ENCODE measurements around the gene B3GALT4.

The B3GALT4 gene

GRCh38 chr6:33313709-33314514 is 37.0 kb downstream of the B3GALT4 start, which contains the start of gene TAPBP:
Gene TAPBP (minus strand): TSS chr6:33314078. CDS start chr6:33314041, 37 bp downstream.
- TF ChIP-seq CTCF (IDR thresholded peaks at IDR 0.05; ENCODE audit: borderline replicate concordance, insufficient read depth, low read depth, low read length): no peak
- H3K4me3 ChIP-seq (ENCODE audit: low read depth, low read length): peak within 1 kb of the TSS; percentile 55

DNA sequence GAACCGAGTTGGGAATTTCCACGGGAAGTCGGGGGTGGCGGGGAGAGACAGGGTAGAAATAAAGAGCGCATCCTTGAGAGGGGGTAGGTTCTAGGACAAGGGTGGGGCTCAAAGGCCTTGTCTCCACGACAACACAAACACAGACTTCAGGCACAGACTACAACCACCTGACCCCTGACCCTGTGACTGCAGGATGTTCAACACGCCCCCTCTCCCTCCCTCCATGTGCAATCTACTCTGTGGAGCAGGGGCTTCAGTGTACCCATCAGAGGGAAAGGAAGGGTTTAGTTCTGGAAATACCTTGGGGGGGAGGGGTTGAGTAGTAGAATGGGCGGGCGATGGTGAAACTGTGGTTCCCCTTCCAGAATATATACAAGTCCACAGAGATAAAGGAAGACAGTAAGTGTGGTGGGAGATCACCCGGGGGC is 37.6 kb downstream of the B3GALT4 start:
- H3K4me3 ChIP-seq (ENCODE audit: low read depth, low read length): peak overlapping the region; percentile 31
- TF ChIP-seq CTCF (IDR thresholded peaks at IDR 0.05; ENCODE audit: borderline replicate concordance, insufficient read depth, low read depth, low read length): no peak

DNA sequence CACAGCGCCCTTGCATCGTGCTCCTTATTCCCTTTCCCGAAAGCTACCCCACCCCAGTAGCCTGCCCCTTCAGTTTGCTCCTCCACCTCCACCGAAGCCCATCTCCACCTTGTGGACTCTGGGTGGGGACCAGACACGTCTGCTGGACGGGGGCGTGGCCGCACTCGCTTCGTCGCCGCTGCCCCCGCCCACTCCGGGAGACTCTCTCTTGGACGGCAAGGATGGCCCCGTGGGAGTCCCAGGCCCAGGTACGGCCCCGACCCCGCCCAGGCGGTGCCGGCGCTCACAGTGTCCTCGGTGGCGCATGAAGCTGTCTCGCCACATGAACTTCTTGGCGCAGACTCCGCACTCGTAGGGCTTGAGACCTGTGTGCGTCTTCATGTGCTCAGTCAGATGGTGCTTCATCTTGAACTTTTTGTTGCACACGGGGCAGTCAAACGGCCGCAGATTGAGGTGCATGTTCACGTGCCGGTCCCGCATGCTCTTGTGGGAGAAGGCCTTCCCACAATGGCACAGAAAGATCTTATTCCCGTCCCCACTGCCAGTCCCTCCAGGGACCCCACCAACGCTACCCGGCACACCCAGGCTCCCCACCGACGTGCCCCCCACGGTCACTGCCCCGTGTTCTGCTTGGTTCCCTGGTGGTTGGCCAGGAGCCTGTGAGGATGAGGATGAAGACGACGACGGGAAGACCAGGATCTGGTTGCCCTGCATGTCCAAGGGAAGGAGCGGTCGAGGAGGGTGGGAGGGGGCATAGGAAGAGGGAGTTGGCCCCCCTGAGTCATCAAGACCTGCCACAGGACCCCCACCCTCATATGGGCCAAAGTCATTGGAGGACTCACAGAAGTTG is 38.2 kb downstream of the B3GALT4 start:
- no peak for TF ChIP-seq CTCF (IDR thresholded peaks at IDR 0.05; ENCODE audit: borderline replicate concordance, insufficient read depth, low read depth, low read length)
- H3K4me3 ChIP-seq (ENCODE audit: low read depth, low read length): no peak overlapping the region

GRCh38 chr6:33315793-33316602 is 39.1 kb downstream of the B3GALT4 start:
- no peak overlapping the region for H3K4me3 ChIP-seq (ENCODE audit: low read depth, low read length)
- TF ChIP-seq CTCF (IDR thresholded peaks at IDR 0.05; ENCODE audit: borderline replicate concordance, insufficient read depth, low read depth, low read length): no peak

GRCh38 chr6:33316603-33317418 is 39.9 kb downstream of the B3GALT4 start:
- peak overlapping the region; percentile 10 for H3K4me3 ChIP-seq (ENCODE audit: low read depth, low read length)
- no peak for TF ChIP-seq CTCF (IDR thresholded peaks at IDR 0.05; ENCODE audit: borderline replicate concordance, insufficient read depth, low read depth, low read length)

DNA sequence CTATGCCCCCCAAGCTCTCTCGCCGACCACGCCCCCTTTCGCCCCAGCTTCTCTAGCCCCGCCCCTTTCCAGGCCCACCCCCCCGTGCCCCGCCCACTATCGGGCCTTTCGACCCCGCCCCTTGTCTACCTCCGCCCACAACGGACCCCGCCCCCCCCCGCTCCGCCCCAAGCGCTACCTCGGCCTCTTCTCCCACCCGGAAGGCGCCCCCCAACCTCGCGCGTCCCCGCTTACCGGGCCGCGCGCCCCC is 40.4 kb downstream of the B3GALT4 start:
- H3K4me3 ChIP-seq (ENCODE audit: low read depth, low read length): peak overlapping the region; percentile 39
- TF ChIP-seq CTCF (IDR thresholded peaks at IDR 0.05; ENCODE audit: borderline replicate concordance, insufficient read depth, low read depth, low read length): no peak

Data from GM12875 (cell line).